GM12878 (cell line): ENCODE data around the gene RNPS1.

Experiments
- BCL11A ChIP-seq: IDR thresholded peaks from 2 replicates; pipeline ENCODE4 v1.6.1; 2011; ENCODE audit warnings: low read depth, low read length
- EZH2 ChIP-seq: IDR thresholded peaks from 2 replicates; pipeline ENCODE4 v1.6.1; 2012; ENCODE audit warnings: low read depth, mild to moderate bottlenecking, control low read depth, inconsistent platforms, low read length, borderline replicate concordance; ENCODE audit not compliant: control insufficient read depth
- POLR2A ChIP-seq: IDR thresholded peaks from 2 replicates; pipeline ENCODE4 v1.6.1; 2011; ENCODE audit warnings: low read depth, mild to moderate bottlenecking, low read length
- POLR2AphosphoS2 ChIP-seq: IDR thresholded peaks from 2 replicates; pipeline ENCODE4 v1.6.1; 2011; ENCODE audit warnings: low read depth, mild to moderate bottlenecking, low read length, improper control_type of control experiment, moderate library complexity
- RAD21 ChIP-seq: IDR thresholded peaks from 2 replicates; pipeline ENCODE4 v1.6.1; 2011; ENCODE audit warnings: mild to moderate bottlenecking, low read depth, low read length, moderate library complexity; ENCODE audit not compliant: insufficient read depth
- RAD51 ChIP-seq: fragments of 450-650 bp; IDR thresholded peaks from 2 replicates; pipeline ENCODE4 v1.6.1; 2016; ENCODE audit warnings: moderate library complexity, mild to moderate bottlenecking, inconsistent platforms
- RFX5 ChIP-seq: IDR thresholded peaks from 2 replicates; pipeline ENCODE4 v1.6.1; 2011; ENCODE audit warnings: low read depth, low read length, improper control_type of control experiment
- SREBF2 ChIP-seq: IDR thresholded peaks from 2 replicates; pipeline ENCODE4 v1.6.1; 2012; ENCODE audit warnings: mild to moderate bottlenecking, low read length
- TCF12 ChIP-seq: IDR thresholded peaks from 2 replicates; pipeline ENCODE4 v1.6.1; 2011; ENCODE audit warnings: low read depth, mild to moderate bottlenecking, low read length
- ZNF274 ChIP-seq: IDR thresholded peaks from one replicate; pipeline ENCODE4 v1.8.0; 2011; ENCODE audit not compliant: insufficient read length, insufficient read depth
- TF ChIP-seq, protein P1 (sequence below): fragments of 450-650 bp; IDR thresholded peaks from 2 replicates; pipeline ENCODE4 v1.6.1; 2018; ENCODE audit warnings: borderline replicate concordance, mild to moderate bottlenecking; ENCODE audit not compliant: partially characterized antibody
- TF ChIP-seq, protein P2 (sequence below), 3 experiments: IDR thresholded peaks in 2 of 3; conservative IDR thresholded peaks in 1 of 3; 2 replicates each; pipeline ENCODE4 v1.5.1; 2011; ENCODE audit warnings: low read depth in 3 of 3, low read length in 3 of 3, mild to moderate bottlenecking in 3 of 3, control low read depth in 2 of 3, moderate library complexity in 2 of 3, inconsistent platforms in 1 of 3, mixed read lengths in 1 of 3; ENCODE audit not compliant: control insufficient read depth in 2 of 3, insufficient read depth in 1 of 3; ENCODE audit errors: extremely low read depth in 1 of 3
- TF ChIP-seq, protein P3 (sequence below): fragments of 450-650 bp; formaldehyde crosslinking; IDR thresholded peaks from 2 replicates; pipeline ENCODE4 v1.4.0; 2020; ENCODE audit warnings: mild to moderate bottlenecking, moderate library complexity
- TF ChIP-seq, protein P4 (sequence below): IDR thresholded peaks from 2 replicates; pipeline ENCODE4 v1.6.1; 2011; ENCODE audit warnings: mild to moderate bottlenecking, low read depth, low read length, moderate library complexity; ENCODE audit not compliant: insufficient replicate concordance

DNA sequence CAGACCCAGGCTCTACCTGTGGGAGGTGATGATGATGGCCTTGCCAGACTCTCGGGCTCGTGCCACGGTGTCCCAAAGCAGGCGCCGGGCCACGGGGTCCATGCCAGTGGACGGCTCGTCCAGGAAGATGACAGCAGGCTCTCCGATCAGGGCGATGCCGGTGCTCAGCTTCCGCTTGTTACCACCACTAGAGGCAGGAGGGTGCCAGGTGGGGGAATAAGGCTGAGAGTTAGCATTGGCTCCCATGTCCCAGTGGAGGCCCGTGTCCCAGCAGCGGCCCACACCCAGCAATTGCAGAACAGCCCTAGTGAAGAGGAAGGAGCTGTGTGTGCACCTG lies 10.3 kb upstream of the RNPS1 start:
- no peak for TF ChIP-seq ZNF274
- TF ChIP-seq, protein P1, sequence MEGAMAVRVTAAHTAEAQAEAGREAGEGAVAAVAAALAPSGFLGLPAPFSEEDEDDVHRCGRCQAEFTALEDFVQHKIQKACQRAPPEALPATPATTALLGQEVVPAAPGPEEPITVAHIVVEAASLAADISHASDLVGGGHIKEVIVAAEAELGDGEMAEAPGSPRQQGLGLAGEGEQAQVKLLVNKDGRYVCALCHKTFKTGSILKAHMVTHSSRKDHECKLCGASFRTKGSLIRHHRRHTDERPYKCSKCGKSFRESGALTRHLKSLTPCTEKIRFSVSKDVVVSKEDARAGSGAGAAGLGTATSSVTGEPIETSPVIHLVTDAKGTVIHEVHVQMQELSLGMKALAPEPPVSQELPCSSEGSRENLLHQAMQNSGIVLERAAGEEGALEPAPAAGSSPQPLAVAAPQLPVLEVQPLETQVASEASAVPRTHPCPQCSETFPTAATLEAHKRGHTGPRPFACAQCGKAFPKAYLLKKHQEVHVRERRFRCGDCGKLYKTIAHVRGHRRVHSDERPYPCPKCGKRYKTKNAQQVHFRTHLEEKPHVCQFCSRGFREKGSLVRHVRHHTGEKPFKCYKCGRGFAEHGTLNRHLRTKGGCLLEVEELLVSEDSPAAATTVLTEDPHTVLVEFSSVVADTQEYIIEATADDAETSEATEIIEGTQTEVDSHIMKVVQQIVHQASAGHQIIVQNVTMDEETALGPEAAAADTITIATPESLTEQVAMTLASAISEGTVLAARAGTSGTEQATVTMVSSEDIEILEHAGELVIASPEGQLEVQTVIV: no peak
- no peak for TF ChIP-seq SREBF2
- TF ChIP-seq, protein P2, sequence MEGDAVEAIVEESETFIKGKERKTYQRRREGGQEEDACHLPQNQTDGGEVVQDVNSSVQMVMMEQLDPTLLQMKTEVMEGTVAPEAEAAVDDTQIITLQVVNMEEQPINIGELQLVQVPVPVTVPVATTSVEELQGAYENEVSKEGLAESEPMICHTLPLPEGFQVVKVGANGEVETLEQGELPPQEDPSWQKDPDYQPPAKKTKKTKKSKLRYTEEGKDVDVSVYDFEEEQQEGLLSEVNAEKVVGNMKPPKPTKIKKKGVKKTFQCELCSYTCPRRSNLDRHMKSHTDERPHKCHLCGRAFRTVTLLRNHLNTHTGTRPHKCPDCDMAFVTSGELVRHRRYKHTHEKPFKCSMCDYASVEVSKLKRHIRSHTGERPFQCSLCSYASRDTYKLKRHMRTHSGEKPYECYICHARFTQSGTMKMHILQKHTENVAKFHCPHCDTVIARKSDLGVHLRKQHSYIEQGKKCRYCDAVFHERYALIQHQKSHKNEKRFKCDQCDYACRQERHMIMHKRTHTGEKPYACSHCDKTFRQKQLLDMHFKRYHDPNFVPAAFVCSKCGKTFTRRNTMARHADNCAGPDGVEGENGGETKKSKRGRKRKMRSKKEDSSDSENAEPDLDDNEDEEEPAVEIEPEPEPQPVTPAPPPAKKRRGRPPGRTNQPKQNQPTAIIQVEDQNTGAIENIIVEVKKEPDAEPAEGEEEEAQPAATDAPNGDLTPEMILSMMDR (IDR thresholded peaks at IDR 0.05 in 2 of 3, conservative IDR thresholded peaks at IDR 0.05 in 1 of 3; ENCODE audit: control insufficient read depth in 2 of 3, extremely low read depth in 1 of 3, insufficient read depth in 1 of 3, low read depth in 3 of 3, low read length in 3 of 3): no peak
- no peak for TF ChIP-seq RAD51
- no peak for TF ChIP-seq BCL11A
- no peak for TF ChIP-seq RAD21
- TF ChIP-seq EZH2: no peak
- TF ChIP-seq RFX5: no peak
- TF ChIP-seq, protein P3, sequence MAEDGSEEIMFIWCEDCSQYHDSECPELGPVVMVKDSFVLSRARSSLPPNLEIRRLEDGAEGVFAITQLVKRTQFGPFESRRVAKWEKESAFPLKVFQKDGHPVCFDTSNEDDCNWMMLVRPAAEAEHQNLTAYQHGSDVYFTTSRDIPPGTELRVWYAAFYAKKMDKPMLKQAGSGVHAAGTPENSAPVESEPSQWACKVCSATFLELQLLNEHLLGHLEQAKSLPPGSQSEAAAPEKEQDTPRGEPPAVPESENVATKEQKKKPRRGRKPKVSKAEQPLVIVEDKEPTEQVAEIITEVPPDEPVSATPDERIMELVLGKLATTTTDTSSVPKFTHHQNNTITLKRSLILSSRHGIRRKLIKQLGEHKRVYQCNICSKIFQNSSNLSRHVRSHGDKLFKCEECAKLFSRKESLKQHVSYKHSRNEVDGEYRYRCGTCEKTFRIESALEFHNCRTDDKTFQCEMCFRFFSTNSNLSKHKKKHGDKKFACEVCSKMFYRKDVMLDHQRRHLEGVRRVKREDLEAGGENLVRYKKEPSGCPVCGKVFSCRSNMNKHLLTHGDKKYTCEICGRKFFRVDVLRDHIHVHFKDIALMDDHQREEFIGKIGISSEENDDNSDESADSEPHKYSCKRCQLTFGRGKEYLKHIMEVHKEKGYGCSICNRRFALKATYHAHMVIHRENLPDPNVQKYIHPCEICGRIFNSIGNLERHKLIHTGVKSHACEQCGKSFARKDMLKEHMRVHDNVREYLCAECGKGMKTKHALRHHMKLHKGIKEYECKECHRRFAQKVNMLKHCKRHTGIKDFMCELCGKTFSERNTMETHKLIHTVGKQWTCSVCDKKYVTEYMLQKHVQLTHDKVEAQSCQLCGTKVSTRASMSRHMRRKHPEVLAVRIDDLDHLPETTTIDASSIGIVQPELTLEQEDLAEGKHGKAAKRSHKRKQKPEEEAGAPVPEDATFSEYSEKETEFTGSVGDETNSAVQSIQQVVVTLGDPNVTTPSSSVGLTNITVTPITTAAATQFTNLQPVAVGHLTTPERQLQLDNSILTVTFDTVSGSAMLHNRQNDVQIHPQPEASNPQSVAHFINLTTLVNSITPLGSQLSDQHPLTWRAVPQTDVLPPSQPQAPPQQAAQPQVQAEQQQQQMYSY (CRISPR knock-in tag): no peak
- TF ChIP-seq, protein P4, sequence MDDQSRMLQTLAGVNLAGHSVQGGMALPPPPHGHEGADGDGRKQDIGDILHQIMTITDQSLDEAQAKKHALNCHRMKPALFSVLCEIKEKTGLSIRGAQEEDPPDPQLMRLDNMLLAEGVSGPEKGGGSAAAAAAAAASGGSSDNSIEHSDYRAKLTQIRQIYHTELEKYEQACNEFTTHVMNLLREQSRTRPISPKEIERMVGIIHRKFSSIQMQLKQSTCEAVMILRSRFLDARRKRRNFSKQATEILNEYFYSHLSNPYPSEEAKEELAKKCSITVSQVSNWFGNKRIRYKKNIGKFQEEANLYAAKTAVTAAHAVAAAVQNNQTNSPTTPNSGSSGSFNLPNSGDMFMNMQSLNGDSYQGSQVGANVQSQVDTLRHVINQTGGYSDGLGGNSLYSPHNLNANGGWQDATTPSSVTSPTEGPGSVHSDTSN: no peak
- TF ChIP-seq POLR2AphosphoS2: no peak
- TF ChIP-seq POLR2A: no peak
- no peak for TF ChIP-seq TCF12
